ENCODE measurements around the gene MED8. TPM values are rescaled to one million over a fixed set of nuclear protein-coding genes. Genes with fewer than 3 reads are reported as not detected.

Gene MED8
- total and polyA plus RNA-seq, 9 of the 15 experiments (the other 6 are each of a cell fraction or from before 2014, with no cell fraction given): 23.0 to 120 (median 56.4) TPM

DNA sequence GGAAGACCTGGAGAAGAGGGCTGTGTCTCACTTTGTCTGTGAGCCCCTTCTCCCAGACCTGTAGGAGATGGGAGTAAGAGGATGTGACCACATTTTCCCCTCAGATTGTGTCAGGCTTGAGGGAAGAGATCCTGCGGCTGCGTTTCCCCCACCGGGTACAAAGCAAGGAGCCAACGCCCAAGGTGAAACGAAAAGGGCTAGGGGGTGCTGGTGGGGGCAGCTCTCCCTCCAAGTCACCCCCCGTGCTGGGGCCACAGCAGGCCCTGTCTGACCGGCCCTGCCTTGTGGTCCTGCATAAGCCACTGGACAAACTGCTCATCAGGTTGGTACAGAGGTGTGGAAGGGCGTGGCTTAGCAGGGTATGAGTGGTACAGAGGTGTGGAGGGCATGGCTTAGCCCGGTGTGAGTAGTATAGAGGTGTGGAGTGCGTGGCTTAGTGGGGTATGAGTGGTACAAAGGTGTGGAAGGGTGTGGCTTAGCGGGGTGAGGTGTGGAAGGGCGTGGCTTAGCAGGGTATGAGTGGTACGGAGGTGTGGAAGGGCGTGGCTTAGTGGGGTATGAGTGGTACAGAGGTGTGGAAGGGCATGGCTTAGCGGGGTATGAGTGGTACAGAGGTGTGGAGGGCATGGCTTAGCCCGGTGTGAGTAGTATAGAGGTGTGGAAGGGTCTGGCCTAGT is 33.5 kb upstream of the MED8 start:
- in situ Hi-C loops (cut with MboI): no loop called here
- no peak for ATAC-seq
- Histone ChIP-seq H3K4me2 (ENCODE audit: insufficient read depth, low read length) (no peak overlapping the region), H3K9me3 (replicated peaks; ENCODE audit: control insufficient read depth, insufficient read depth, low read depth, low read length) (no peaks in the 10 kb centered on the region), H3K9me1 (ENCODE audit: control insufficient read depth, insufficient read depth, low read length) (peaks cover 5% of the 10 kb centered on the region), H3K9ac (ENCODE audit: insufficient read depth in 1 of 2, low read depth in 2 of 2, low read length in 2 of 2) (no peak overlapping the region), H3K27ac (ENCODE audit: extremely low read depth, low read depth, low read length) (no peak overlapping the region; the same call in 2 of the 3 replicates), H2AFZ (ENCODE audit: low read depth, low read length) (no peak overlapping the region), H3K36me3 (ENCODE audit: control insufficient read depth, insufficient read depth, low read length) (peaks cover 87% of the 10 kb centered on the region; the same call in 2 of the 3 replicates), H4K20me1 (replicated peaks; ENCODE audit: control insufficient read depth, insufficient read depth, low read length) (no peaks in the 10 kb centered on the region), H3K4me1 (replicated peaks in 1 of 2; ENCODE audit: control insufficient read depth in 2 of 2, insufficient read depth in 2 of 2, low read length in 2 of 2) (peaks cover 0 to 3% of the 10 kb centered on the region in 2 experiments; a peak in 1 of 5 replicates), H3K27me3 (ENCODE audit: control insufficient read depth in 2 of 2, insufficient read depth in 2 of 2, low read length in 2 of 2) (no peaks in the 10 kb centered on the region), H3K79me2 (ENCODE audit: control insufficient read depth, insufficient read depth, low read length) (no peaks in the 10 kb centered on the region), H3K4me3 (no peak overlapping the region)
- 90% methylated on average over 16 of the region's 16 CpGs for WGBS (ENCODE audit: insufficient coverage, low coverage, missing lambda C conversion rate)
- DNase-seq (ENCODE audit: extremely low read depth in 1 of 4, low spot score in 3 of 4): no peak
- no peak for FAIRE-seq
- no TSS peak for BruUV-seq (replicated peaks)
- CTCF ChIA-PET (ENCODE audit: low intra/inter-chr PET ratio): no interaction called here
- POLR2A ChIA-PET: interaction anchor here (0.6 kb wide), 1 partner anchor 19 kb away, joined by 3 read pairs; no protein-coding TSS in a partner anchor
- intact Hi-C loops (cut with micrococcal nuclease): no loop called here
- no peak for TF ChIP-seq RBM25 (IDR thresholded peaks at IDR 0.05; ENCODE audit: low read depth, low read length, severe bottlenecking)
- no peak for TF ChIP-seq MYC (IDR thresholded peaks at IDR 0.05; ENCODE audit: low read depth, low read length)
- no peak for TF ChIP-seq MYC (CRISPR knock-in tag; IDR thresholded peaks at IDR 0.05; ENCODE audit: borderline replicate concordance, low read depth)
- TF ChIP-seq ELF4 (CRISPR knock-in tag; IDR thresholded peaks at IDR 0.05): no peak
- 0 out of 2 replicates have a peak, but pooled peaks have one; percentile 17 for TF ChIP-seq POLR2G (IDR thresholded peaks at IDR 0.05; ENCODE audit: low read depth, low read length)
- TF ChIP-seq, protein P1, sequence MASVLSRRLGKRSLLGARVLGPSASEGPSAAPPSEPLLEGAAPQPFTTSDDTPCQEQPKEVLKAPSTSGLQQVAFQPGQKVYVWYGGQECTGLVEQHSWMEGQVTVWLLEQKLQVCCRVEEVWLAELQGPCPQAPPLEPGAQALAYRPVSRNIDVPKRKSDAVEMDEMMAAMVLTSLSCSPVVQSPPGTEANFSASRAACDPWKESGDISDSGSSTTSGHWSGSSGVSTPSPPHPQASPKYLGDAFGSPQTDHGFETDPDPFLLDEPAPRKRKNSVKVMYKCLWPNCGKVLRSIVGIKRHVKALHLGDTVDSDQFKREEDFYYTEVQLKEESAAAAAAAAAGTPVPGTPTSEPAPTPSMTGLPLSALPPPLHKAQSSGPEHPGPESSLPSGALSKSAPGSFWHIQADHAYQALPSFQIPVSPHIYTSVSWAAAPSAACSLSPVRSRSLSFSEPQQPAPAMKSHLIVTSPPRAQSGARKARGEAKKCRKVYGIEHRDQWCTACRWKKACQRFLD (CRISPR knock-in tag; IDR thresholded peaks at IDR 0.05): no peak
- TF ChIP-seq, protein P2, sequence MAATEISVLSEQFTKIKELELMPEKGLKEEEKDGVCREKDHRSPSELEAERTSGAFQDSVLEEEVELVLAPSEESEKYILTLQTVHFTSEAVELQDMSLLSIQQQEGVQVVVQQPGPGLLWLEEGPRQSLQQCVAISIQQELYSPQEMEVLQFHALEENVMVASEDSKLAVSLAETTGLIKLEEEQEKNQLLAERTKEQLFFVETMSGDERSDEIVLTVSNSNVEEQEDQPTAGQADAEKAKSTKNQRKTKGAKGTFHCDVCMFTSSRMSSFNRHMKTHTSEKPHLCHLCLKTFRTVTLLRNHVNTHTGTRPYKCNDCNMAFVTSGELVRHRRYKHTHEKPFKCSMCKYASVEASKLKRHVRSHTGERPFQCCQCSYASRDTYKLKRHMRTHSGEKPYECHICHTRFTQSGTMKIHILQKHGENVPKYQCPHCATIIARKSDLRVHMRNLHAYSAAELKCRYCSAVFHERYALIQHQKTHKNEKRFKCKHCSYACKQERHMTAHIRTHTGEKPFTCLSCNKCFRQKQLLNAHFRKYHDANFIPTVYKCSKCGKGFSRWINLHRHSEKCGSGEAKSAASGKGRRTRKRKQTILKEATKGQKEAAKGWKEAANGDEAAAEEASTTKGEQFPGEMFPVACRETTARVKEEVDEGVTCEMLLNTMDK (IDR thresholded peaks at IDR 0.05; ENCODE audit: borderline replicate concordance, insufficient read depth, low read depth, low read length, poor library complexity, severe bottlenecking): no peak
